Ascending aorta (tissue), 2 donors: ENCODE data around the gene OPRL1. TPM values are rescaled to one million over a fixed set of nuclear protein-coding genes. Genes with fewer than 3 reads are reported as not detected.

ENCODE experiments used
- DNase-seq, 2 donors: peaks; one replicate each; pipeline ENCODE4 v3.0.0-alpha.2; 2019; ENCODE audit warnings: low spot score in 2 of 2
- H3K27ac ChIP-seq, 2 donors: fragments of 200-600 bp; sonication (generic); one replicate each; pipeline ENCODE4 v1.5.1; 2016 to 2017; ENCODE audit warnings: mild to moderate bottlenecking in 1 of 2
- H3K27me3 ChIP-seq: fragments of 200-600 bp; sonication (generic); one replicate; pipeline ENCODE4 v1.5.1; 2017
- H3K36me3 ChIP-seq, 2 donors: fragments of 200-600 bp; sonication (generic); one replicate each; pipeline ENCODE4 v1.5.1; 2016
- H3K4me1 ChIP-seq, 2 donors: fragments of 200-600 bp; sonication (generic); one replicate each; pipeline ENCODE4 v1.5.1; 2016 to 2017; ENCODE audit warnings: mild to moderate bottlenecking in 1 of 2
- H3K4me3 ChIP-seq, 2 donors: fragments of 200-600 bp; sonication (generic); one replicate each; pipeline ENCODE4 v1.5.1; 2016 to 2017; ENCODE audit warnings: mild to moderate bottlenecking in 1 of 2
- H3K9me3 ChIP-seq, 2 donors: fragments of 200-600 bp; sonication (generic); one replicate each; pipeline ENCODE4 v1.5.1; 2016
- intact Hi-C: fragments of 100-400 bp; cut with DNase I; formaldehyde crosslinking; loops from one replicate; pipeline ENCODE4 v1.15.1; 2023
- total RNA-seq: library from RNA; depleted of rRNA; stranded (reverse); fragments of >200 nt; gene quantifications from one replicate; pipeline ENCODE4 v1.1.0, GENCODE V29; 2016
- TF ChIP-seq, protein P1 (sequence below), 3 experiments: fragments of 200-600 bp in 2 of 3; fragments of 450-650 bp in 1 of 3; sonication (generic) in 2 of 3; IDR thresholded peaks; one replicate each; pipeline ENCODE4 v1.5.1; 2016 to 2019; ENCODE audit warnings: antibody characterized with exemption in 3 of 3, mild to moderate bottlenecking in 1 of 3, moderate library complexity in 1 of 3

The OPRL1 gene
- total RNA-seq, 1 donor from 2014 or later, result 0.21 TPM

DNA sequence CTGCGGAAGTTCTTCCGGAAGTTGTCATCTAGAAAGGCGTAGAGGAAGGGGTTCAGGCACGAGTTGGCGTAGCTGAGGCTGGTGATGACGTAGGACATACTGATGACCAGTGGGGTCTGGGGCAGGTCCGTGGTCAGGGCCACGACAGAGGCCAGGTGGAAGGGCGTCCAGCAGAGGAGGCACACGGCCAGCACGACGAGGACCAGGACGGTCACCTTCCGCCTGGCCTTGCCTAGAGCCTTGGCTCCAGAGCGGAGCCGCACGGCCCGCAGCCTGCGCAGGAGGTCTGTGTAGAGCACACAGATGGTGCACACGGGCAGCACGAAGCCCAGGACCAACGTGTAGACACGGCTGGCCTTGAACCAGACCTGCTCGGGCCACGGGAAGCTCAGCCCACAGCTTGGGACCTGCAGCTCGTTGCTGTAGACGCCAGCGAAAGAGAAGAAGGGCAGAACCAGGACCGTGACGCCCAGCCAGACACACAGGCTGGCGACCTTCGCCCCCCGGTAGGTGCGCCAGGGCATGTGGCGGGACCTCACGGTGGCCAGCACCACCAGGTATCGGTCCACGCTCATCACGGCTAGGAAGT, 26.1 kb downstream of the OPRL1 start:
- DNase-seq, result peak in 1 of 2 donors; percentile 56
- TF ChIP-seq, protein P1, sequence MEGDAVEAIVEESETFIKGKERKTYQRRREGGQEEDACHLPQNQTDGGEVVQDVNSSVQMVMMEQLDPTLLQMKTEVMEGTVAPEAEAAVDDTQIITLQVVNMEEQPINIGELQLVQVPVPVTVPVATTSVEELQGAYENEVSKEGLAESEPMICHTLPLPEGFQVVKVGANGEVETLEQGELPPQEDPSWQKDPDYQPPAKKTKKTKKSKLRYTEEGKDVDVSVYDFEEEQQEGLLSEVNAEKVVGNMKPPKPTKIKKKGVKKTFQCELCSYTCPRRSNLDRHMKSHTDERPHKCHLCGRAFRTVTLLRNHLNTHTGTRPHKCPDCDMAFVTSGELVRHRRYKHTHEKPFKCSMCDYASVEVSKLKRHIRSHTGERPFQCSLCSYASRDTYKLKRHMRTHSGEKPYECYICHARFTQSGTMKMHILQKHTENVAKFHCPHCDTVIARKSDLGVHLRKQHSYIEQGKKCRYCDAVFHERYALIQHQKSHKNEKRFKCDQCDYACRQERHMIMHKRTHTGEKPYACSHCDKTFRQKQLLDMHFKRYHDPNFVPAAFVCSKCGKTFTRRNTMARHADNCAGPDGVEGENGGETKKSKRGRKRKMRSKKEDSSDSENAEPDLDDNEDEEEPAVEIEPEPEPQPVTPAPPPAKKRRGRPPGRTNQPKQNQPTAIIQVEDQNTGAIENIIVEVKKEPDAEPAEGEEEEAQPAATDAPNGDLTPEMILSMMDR (IDR thresholded peaks at IDR 0.05), result no peak

DNA sequence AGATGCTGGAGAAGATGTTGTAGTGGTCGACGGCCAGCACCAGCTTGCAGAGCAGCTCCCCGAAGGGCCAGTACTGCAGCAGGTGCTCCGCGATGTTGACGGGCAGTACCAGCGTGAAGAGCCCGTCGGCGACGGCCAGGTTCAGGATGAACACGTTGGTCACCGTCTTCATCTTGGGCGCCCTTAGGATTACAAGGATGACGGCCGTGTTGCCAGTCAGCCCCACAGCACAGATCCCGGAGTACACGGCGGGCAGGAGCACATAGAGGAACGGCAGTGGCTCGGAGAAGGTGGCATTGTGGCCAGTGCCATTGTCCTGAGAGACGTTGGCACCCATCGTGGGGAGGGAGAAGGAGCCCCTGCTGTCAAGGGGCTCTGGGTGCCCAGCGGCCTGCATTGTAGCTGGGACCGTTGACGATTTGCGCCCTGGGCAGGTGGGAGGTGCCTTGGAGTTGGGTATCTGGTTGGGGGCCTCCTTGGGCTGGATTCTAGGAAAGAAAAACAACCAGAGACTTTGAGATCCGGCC, 26.6 kb downstream of the OPRL1 start:
- no peaks in the 10 kb centered on the region for H3K4me1 ChIP-seq
- H3K27me3 ChIP-seq, result peaks cover 4% of the 10 kb centered on the region
- H3K36me3 ChIP-seq, result no peaks in the 10 kb centered on the region
- no peak for DNase-seq
- intact Hi-C loops, result no loop called here
- no peak overlapping the region for H3K4me3 ChIP-seq
- TF ChIP-seq, protein P1 (IDR thresholded peaks at IDR 0.05), result no peak
- H3K27ac ChIP-seq, result no peak overlapping the region
- H3K9me3 ChIP-seq, result no peaks in the 10 kb centered on the region

More for the DNA sequence above, 26.1 kb downstream of the OPRL1 start:
- no peaks in the 10 kb centered on the region for H3K4me1 ChIP-seq
- intact Hi-C loops, result no loop called here
- no peak overlapping the region for H3K4me3 ChIP-seq
- no peak overlapping the region for H3K27ac ChIP-seq
- H3K27me3 ChIP-seq, result peaks cover 4% of the 10 kb centered on the region
- no peaks in the 10 kb centered on the region for H3K36me3 ChIP-seq
- H3K9me3 ChIP-seq, result no peaks in the 10 kb centered on the region

DNA sequence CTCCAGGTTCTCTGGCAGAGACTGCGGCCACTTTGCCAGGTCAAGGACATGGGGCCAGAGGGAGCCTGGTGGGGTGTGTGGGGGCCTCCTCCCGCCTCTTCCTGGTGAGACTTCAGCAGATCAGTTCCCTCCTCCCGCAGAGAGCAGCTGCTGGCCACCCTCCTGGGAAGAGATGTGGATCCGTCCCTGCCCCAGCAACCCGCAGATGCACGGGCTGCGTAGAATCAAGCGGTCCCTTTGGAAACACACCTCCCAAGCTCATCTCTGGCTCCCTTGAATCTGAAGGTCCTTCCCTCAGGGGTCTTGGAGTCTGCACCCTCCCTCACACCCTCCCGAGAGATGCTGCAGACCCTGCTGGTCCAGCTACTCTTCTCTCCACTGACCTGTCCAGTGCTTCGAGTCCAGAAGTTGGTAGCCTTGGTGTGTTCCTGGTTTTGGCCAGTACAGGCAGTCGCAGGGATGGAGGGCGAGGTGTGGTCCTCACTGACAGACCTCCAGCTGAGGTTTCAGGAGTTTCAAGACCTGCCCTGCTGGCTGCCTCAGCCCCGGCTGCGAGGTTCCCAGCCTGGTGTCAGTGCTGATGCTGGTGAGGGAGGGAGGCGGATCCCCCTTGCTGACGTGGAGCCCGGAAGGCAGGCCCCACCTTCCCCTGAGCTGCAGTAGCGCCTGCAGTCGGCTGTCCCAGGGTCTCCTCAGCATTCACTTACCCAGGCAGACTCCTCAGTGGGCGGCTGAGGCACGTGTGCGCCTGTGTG, 27.3 kb downstream of the OPRL1 start, which contains the start of gene NPBWR2:
NPBWR2 (minus strand) TSS at position 585 of the 755 bp plus-strand sequence. CDS start 734 bp downstream, outside the sequence.
- Histone ChIP-seq H3K36me3 (no peaks in the 10 kb centered on the region), H3K27me3 (peaks cover 4% of the 10 kb centered on the region), H3K9me3 (no peaks in the 10 kb centered on the region), H3K4me1 (no peaks in the 10 kb centered on the region), H3K4me3 (no peak within 1 kb of the TSS), H3K27ac (no peak within 1 kb of the TSS)
- peak; percentile 7 to 51 for DNase-seq
- TF ChIP-seq, protein P1 (IDR thresholded peaks at IDR 0.05), result no peak
- intact Hi-C loops, result no loop called here

DNA sequence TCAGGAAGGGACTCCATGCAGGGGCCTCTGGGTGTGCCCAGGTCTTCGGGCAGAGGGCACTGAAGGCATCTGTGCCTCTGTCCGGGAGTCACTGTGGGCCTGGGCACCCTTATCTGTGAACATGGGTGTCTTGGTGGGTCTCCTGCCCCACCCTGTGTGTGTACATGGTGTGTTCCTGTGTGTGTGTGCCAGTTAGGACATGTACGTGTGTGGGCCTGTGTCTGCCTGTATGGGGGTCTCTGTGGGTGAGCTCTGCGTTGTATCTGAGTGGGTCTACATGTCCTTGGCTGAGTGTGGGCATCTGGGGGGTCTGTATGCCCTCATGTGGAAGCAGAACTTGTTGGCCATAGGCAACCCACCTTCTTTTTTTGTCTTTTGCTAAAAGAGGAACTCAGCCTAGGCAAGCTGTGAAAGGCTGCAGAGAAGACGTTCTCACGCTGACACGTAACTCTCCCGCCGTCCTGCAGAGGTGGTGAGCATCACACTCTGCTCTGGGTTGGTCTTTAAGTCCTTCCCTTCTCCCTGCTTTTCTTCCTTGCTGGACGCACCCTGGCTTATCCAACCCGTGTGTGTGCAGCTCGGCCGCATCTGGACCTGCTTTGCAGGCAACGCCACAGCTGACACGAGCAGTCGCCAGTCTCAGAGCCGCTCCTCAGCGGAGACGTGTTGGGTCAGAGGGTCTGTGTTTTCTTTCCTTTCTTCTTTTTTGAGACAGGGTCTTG, 28.0 kb downstream of the OPRL1 start:
- Histone ChIP-seq H3K4me1 (no peaks in the 10 kb centered on the region), H3K9me3 (no peaks in the 10 kb centered on the region), H3K36me3 (no peaks in the 10 kb centered on the region), H3K4me3 (no peak overlapping the region), H3K27ac (no peak overlapping the region), H3K27me3 (no peaks in the 10 kb centered on the region)
- intact Hi-C loops, result no loop called here
- TF ChIP-seq, protein P1 (IDR thresholded peaks at IDR 0.05), result no peak
- peak; percentile 3 to 56 for DNase-seq

DNA sequence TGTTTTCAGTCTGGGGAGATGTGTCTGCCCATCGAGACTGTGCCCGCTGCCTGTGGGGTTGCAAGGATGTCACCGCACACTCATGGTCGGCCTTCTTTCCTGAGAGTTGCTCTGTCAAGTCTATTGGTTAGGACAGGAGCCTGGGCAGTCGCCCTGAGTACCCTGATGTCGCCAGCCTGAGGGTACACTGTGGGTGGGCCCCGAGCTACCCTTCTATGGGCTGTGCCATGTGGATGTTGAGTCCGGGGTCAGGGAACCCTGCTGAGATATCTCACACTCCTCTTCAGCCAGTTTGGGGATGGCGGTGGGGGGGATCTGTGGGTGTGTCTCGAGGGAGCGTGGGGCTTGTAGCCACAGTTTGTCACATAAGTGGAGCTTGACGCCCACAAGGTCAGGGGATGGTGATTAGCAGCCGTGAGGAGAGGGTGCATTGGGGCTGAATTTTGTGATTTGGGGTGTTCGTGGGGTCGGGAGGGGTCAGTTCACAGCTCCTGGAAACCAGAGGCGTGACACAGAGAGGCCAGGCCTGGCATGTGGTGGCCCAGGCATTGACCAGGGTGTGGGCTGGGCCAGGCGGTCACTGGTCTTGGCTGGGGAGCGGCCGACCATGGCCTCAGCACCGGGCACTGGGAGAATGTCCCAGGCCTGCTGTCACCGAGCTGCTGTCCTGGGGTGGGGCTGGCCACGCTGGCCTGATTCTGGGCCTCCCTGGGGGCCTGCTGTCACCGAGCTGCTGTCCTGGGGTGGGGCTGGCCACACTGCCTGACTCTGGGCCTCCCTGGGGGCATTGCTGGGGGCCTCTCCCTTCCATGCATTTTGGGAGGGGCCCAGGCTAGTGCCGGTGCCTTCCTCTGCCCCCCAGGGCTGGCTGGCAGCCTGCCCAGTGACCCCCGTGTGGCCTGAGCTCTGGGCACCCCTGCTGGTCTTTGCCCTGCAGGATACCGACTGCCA, 29.1 kb downstream of the OPRL1 start:
- no peaks in the 10 kb centered on the region for H3K4me1 ChIP-seq
- H3K27me3 ChIP-seq, result no peaks in the 10 kb centered on the region
- TF ChIP-seq, protein P1 (IDR thresholded peaks at IDR 0.05), result no peak
- no peak overlapping the region for H3K4me3 ChIP-seq
- no peaks in the 10 kb centered on the region for H3K9me3 ChIP-seq
- peak; percentile 3 to 42 for DNase-seq
- H3K36me3 ChIP-seq, result no peaks in the 10 kb centered on the region
- intact Hi-C loops, result no loop called here
- H3K27ac ChIP-seq, result no peak overlapping the region
